Hepatocyte (in vitro differentiated cells): ENCODE measurements around the gene PLEKHB2. TPM values are rescaled to one million over a fixed set of nuclear protein-coding genes. Genes with fewer than 3 reads are reported as not detected.
A peak's percentile ranks its signal among the peaks of the same experiment; 100 is the strongest.

Experiments used
- DNase-seq: peaks from one replicate; pipeline ENCODE4 v3.0.0-alpha.2; 2016; ENCODE audit warnings: low spot score
- H2AFZ ChIP-seq: fragments of 200-600 bp; sonication (generic); 2 replicates; pipeline ENCODE4 v1.6.0; 2016; ENCODE audit warnings: antibody characterized with exemption, mild to moderate bottlenecking
- H3K27ac ChIP-seq: fragments of 200-600 bp; sonication (generic); 2 replicates; pipeline ENCODE4 v1.5.1; 2016; ENCODE audit warnings: mild to moderate bottlenecking
- H3K27me3 ChIP-seq: fragments of 200-600 bp; sonication (generic); 2 replicates; pipeline ENCODE4 v1.6.1; 2016
- H3K36me3 ChIP-seq: fragments of 200-600 bp; sonication (generic); replicated peaks from 2 replicates; pipeline ENCODE4 v1.5.1; 2016; ENCODE audit warnings: low read depth; ENCODE audit not compliant: insufficient read depth
- H3K4me1 ChIP-seq: fragments of 200-600 bp; sonication (generic); 2 replicates; pipeline ENCODE4 v1.5.1; 2016; ENCODE audit warnings: mild to moderate bottlenecking, moderate library complexity; ENCODE audit not compliant: insufficient read depth
- H3K4me2 ChIP-seq: fragments of 200-600 bp; sonication (generic); 2 replicates; pipeline ENCODE4 v1.6.0; 2016
- H3K4me3 ChIP-seq: fragments of 200-600 bp; sonication (generic); 2 replicates; pipeline ENCODE4 v1.5.1; 2016; ENCODE audit warnings: mild to moderate bottlenecking
- H3K79me2 ChIP-seq: fragments of 200-600 bp; sonication (generic); 2 replicates; pipeline ENCODE4 v1.6.0; 2017; ENCODE audit warnings: mild to moderate bottlenecking
- H3K9me2 ChIP-seq: fragments of 200-600 bp; sonication (generic); replicated peaks from 2 replicates; pipeline ENCODE4 v1.6.0; 2017; ENCODE audit warnings: mild to moderate bottlenecking; ENCODE audit not compliant: insufficient read depth
- H3K9me3 ChIP-seq: fragments of 200-600 bp; sonication (generic); 2 replicates; pipeline ENCODE4 v1.5.1; 2016; ENCODE audit warnings: low read depth, mild to moderate bottlenecking
- H4K20me1 ChIP-seq: fragments of 200-600 bp; sonication (generic); 2 replicates; pipeline ENCODE4 v1.6.0; 2016; ENCODE audit warnings: mild to moderate bottlenecking; ENCODE audit not compliant: insufficient read depth, poor library complexity, severe bottlenecking
- CTCF ChIP-seq: fragments of 200-600 bp; sonication (generic); IDR thresholded peaks from 2 replicates; pipeline ENCODE4 v1.5.1; 2016; ENCODE audit warnings: antibody characterized with exemption, mild to moderate bottlenecking; ENCODE audit not compliant: poor library complexity
- EZH2 ChIP-seq: fragments of 200-600 bp; sonication (generic); IDR thresholded peaks from 2 replicates; pipeline ENCODE4 v1.6.1; 2016; ENCODE audit warnings: antibody characterized with exemption, mild to moderate bottlenecking, borderline replicate concordance
- EZH2phosphoT487 ChIP-seq: fragments of 200-600 bp; sonication (generic); IDR thresholded peaks from one replicate; pipeline ENCODE4 v1.6.1; 2018; ENCODE audit warnings: antibody characterized with exemption, mild to moderate bottlenecking, low read depth, moderate library complexity; ENCODE audit not compliant: unreplicated experiment, severe bottlenecking
- WGBS: methylation state at CpG from one replicate; pipeline ENCODE4 v1.1.6; 2016; ENCODE audit warnings: low lambda C conversion rate; ENCODE audit errors: missing lambda C conversion rate; 5-methylcytosine and 5-hydroxymethylcytosine counted together
- polyA plus RNA-seq: library from polyadenylated mRNA; unstranded; fragments of >200 nt; fragmentation: Nextera tagmentation; extraction: Ambion mirVana; gene quantifications from 2 replicates; pipeline ENCODE4 v1.2.1, GENCODE V29; 2016
- total RNA-seq: library from RNA; depleted of rRNA; stranded (reverse); fragments of >200 nt; gene quantifications from 2 replicates; pipeline ENCODE4 v1.2.3, GENCODE V29; 2014

The PLEKHB2 gene
- total and polyA plus RNA-seq, 2 experiments from 2014 or later, result 54.0 to 90.4 TPM

GRCh38 chr2:131103165-131103564 is 2.0 kb upstream of the PLEKHB2 start:
- WGBS, result 93% methylated on average over 2 of the region's 2 CpGs
- TF ChIP-seq CTCF (no peak), EZH2phosphoT487 (no peak), EZH2 (no peak)
- no peaks in the 10 kb centered on the region for H3K36me3 ChIP-seq

GRCh38 chr2:131104487-131105155 is 515 bp upstream of the PLEKHB2 start:
- peak; percentile 85 for DNase-seq

More at GRCh38 chr2:131103165-131103564, 2.0 kb upstream of the PLEKHB2 start:
- H3K27ac ChIP-seq, result no peak overlapping the region
- no peak overlapping the region for H3K4me3 ChIP-seq
- H4K20me1 ChIP-seq, result peaks cover 14% of the 10 kb centered on the region
- H3K4me1 ChIP-seq, result peaks cover 6% of the 10 kb centered on the region
- no peak for DNase-seq
- no peaks in the 10 kb centered on the region for H3K9me3 ChIP-seq
- no peaks in the 10 kb centered on the region for H3K27me3 ChIP-seq
- peaks cover 26% of the 10 kb centered on the region for H3K79me2 ChIP-seq
- H3K9me2 ChIP-seq, result no peaks in the 10 kb centered on the region
- no peak overlapping the region for H3K4me2 ChIP-seq
- no peak overlapping the region for H2AFZ ChIP-seq

GRCh38 chr2:131105950-131106801 is 1.0 kb downstream of the PLEKHB2 start:
- Histone ChIP-seq H3K79me2 (peaks cover 56% of the 10 kb centered on the region), H3K27ac (peak overlapping the region; percentile 95), H4K20me1 (peaks cover 16% of the 10 kb centered on the region), H3K4me1 (peaks cover 6% of the 10 kb centered on the region), H3K9me2 (no peaks in the 10 kb centered on the region), H3K4me3 (peak overlapping the region; percentile 74), H3K9me3 (no peaks in the 10 kb centered on the region), H3K36me3 (no peaks in the 10 kb centered on the region), H3K27me3 (no peaks in the 10 kb centered on the region), H3K4me2 (peak overlapping the region; percentile 79), H2AFZ (peak overlapping the region; percentile 58)
- TF ChIP-seq EZH2 (no peak), EZH2phosphoT487 (no peak), CTCF (no peak)
- 5% methylated on average over 19 of the region's 19 CpGs for WGBS
- DNase-seq, result peak; percentile 67

More at GRCh38 chr2:131104487-131105155, 515 bp upstream of the PLEKHB2 start:
- Histone ChIP-seq H3K36me3 (no peaks in the 10 kb centered on the region), H3K27me3 (no peaks in the 10 kb centered on the region), H3K4me2 (peak overlapping the region; percentile 79), H3K4me3 (peak overlapping the region; percentile 74), H3K9me3 (no peaks in the 10 kb centered on the region), H2AFZ (peak overlapping the region; percentile 63), H3K79me2 (peaks cover 41% of the 10 kb centered on the region), H3K27ac (peak overlapping the region; percentile 95), H3K4me1 (peaks cover 6% of the 10 kb centered on the region), H3K9me2 (no peaks in the 10 kb centered on the region), H4K20me1 (peaks cover 16% of the 10 kb centered on the region)
- 5% methylated on average over 20 of the region's 20 CpGs for WGBS
- TF ChIP-seq CTCF, result peak; percentile 33
- no peak for TF ChIP-seq EZH2
- no peak for TF ChIP-seq EZH2phosphoT487
